Measurements from ENCODE around the gene SMYD1. TPM values are rescaled to one million over a fixed set of nuclear protein-coding genes. Genes with fewer than 3 reads are reported as not detected.
A peak's percentile ranks its signal among the peaks of the same experiment; 100 is the strongest.

Gene SMYD1
- total RNA-seq, 2 experiments from 2014 or later, result not detected

- no peak overlapping the region for H3K4me3 Mint-ChIP-seq
- H3K36me3 ChIP-seq (ENCODE audit: insufficient read depth, low read length), result no peaks in the 10 kb centered on the region
- ChIA-PET POLR2A (interaction anchor here (0.7 kb wide), 1 partner anchor 922 kb away, joined by 4 read pairs; no protein-coding TSS in a partner anchor), CTCF (no interaction called here)
- ATAC-seq (ENCODE audit: poor library complexity) (no peak), DNase-seq (no peak)
- H3K27me3 ChIP-seq (ENCODE audit: control insufficient read depth in 1 of 2, insufficient read depth in 2 of 2, low read length in 2 of 2), result peaks cover 5 to 14% of the 10 kb centered on the region in 2 experiments
- H3K27ac Mint-ChIP-seq, result no peak overlapping the region
- H3K27ac ChIP-seq (ENCODE audit: low read depth in 1 of 2, low read length in 2 of 2), result no peak overlapping the region
- H3K4me1 ChIP-seq (ENCODE audit: insufficient read depth, low read length), result no peaks in the 10 kb centered on the region
- peaks cover 24% of the 10 kb centered on the region for H3K9me3 Mint-ChIP-seq
- peaks cover 26% of the 10 kb centered on the region for H3K27me3 Mint-ChIP-seq
- no peak for TF ChIP-seq CTCF (IDR thresholded peaks at IDR 0.05)
- H3K4me1 Mint-ChIP-seq (ENCODE audit: low read depth), result no peaks in the 10 kb centered on the region
- peaks cover 12 to 27% of the 10 kb centered on the region in 2 experiments for H3K9me3 ChIP-seq (ENCODE audit: control insufficient read depth in 1 of 2, insufficient read depth in 1 of 2, low read length in 2 of 2)
- no peaks in the 10 kb centered on the region for H3K36me3 Mint-ChIP-seq (ENCODE audit: low read depth)
- intact Hi-C loops (cut with DNase I, micrococcal nuclease), result no loop called here
- no peak overlapping the region for H3K4me3 ChIP-seq (ENCODE audit: low read length)
Observed at GRCh38 chr2:88148929-88149438, 81.4 kb downstream of the SMYD1 start.

- Mint-ChIP-seq H3K27ac (no peak overlapping the region), H3K4me1 (ENCODE audit: low read depth) (no peaks in the 10 kb centered on the region), H3K36me3 (ENCODE audit: low read depth) (no peaks in the 10 kb centered on the region), H3K9me3 (no peaks in the 10 kb centered on the region), H3K27me3 (no peaks in the 10 kb centered on the region), H3K4me3 (no peak overlapping the region)
- Histone ChIP-seq H3K27me3 (ENCODE audit: control insufficient read depth in 1 of 2, insufficient read depth in 2 of 2, low read length in 2 of 2) (no peaks in the 10 kb centered on the region), H3K27ac (ENCODE audit: low read depth in 1 of 2, low read length in 2 of 2) (no peak overlapping the region), H3K36me3 (ENCODE audit: insufficient read depth, low read length) (no peaks in the 10 kb centered on the region), H3K4me3 (ENCODE audit: low read length) (no peak overlapping the region), H3K9me3 (ENCODE audit: control insufficient read depth in 1 of 2, insufficient read depth in 1 of 2, low read length in 2 of 2) (no peaks in the 10 kb centered on the region), H3K4me1 (ENCODE audit: insufficient read depth, low read length) (peaks cover 2% of the 10 kb centered on the region)
- no peak for TF ChIP-seq CTCF (IDR thresholded peaks at IDR 0.05)
- ATAC-seq (ENCODE audit: poor library complexity) (no peak), DNase-seq (no peak)
- intact Hi-C loops (cut with DNase I, micrococcal nuclease), result no loop called here
- ChIA-PET POLR2A (interaction anchor here (1.4 kb wide), 1 partner anchor 99 kb away, joined by 11 read pairs; no protein-coding TSS in a partner anchor), CTCF (interaction anchor here (0.9 to 2.7 kb wide), 5 partner anchors 10 to 105 kb away, joined by 3 to 26 read pairs (median 4); no protein-coding TSS in a partner anchor)
Observed at GRCh38 chr2:88159481-88159880, 91.9 kb downstream of the SMYD1 start.

- ChIA-PET POLR2A (interaction anchor here (1.4 kb wide), 1 partner anchor 99 kb away, joined by 11 read pairs; no protein-coding TSS in a partner anchor), CTCF (interaction anchor here (0.9 to 2.7 kb wide), 5 partner anchors 9 to 105 kb away, joined by 3 to 26 read pairs (median 4); no protein-coding TSS in a partner anchor)
- Mint-ChIP-seq H3K9me3 (no peaks in the 10 kb centered on the region), H3K4me1 (ENCODE audit: low read depth) (no peaks in the 10 kb centered on the region), H3K27ac (no peak overlapping the region), H3K36me3 (ENCODE audit: low read depth) (no peaks in the 10 kb centered on the region), H3K27me3 (no peaks in the 10 kb centered on the region), H3K4me3 (no peak overlapping the region)
- no peaks in the 10 kb centered on the region for H3K27me3 ChIP-seq (ENCODE audit: control insufficient read depth in 1 of 2, insufficient read depth in 2 of 2, low read length in 2 of 2)
- H3K4me3 ChIP-seq (ENCODE audit: low read length), result no peak overlapping the region
- intact Hi-C loops (cut with DNase I, micrococcal nuclease), result loop anchor here (1.0 to 10.0 kb wide), 3 partner anchors 100 to 158 kb away; no protein-coding TSS in a partner anchor
- peak; percentile 94 for TF ChIP-seq CTCF (IDR thresholded peaks at IDR 0.05)
- no peak overlapping the region for H3K27ac ChIP-seq (ENCODE audit: low read depth in 1 of 2, low read length in 2 of 2)
- H3K9me3 ChIP-seq (ENCODE audit: control insufficient read depth in 1 of 2, insufficient read depth in 1 of 2, low read length in 2 of 2), result no peaks in the 10 kb centered on the region
- peaks cover 2% of the 10 kb centered on the region for H3K4me1 ChIP-seq (ENCODE audit: insufficient read depth, low read length)
- ATAC-seq (ENCODE audit: poor library complexity) (no peak), DNase-seq (peak; percentile 17 to 76 (median 42))
- H3K36me3 ChIP-seq (ENCODE audit: insufficient read depth, low read length), result no peaks in the 10 kb centered on the region
Observed at GRCh38 chr2:88159955-88160415, 92.4 kb downstream of the SMYD1 start.
